GM12878 (cell line): Measurements from ENCODE around the gene CPLX1. TPM values are rescaled to one million over a fixed set of nuclear protein-coding genes. Genes with fewer than 3 reads are reported as not detected.

Experiments
- ATAC-seq: fragments of 200-7000 bp; cut with Tn5 transposase; 3 replicates; pipeline ENCODE4 v1.9.1; 2020; ENCODE audit warnings: mild to moderate bottlenecking, moderate library complexity
- BruUV-seq: library from RNA; stranded (reverse); fragments of 400-500 nt; replicated peaks from 2 replicates; lab custom pipeline; 2021; lab: Mats Ljungman, UMichigan
- CTCF ChIA-PET: fragments of 300-600 bp; sonication (Branson Sonifier 250); formaldehyde crosslinking; extraction: SDS; loops from one replicate; lab custom pipeline; 2021; ENCODE audit warnings: inconsistent platforms; lab: Yijun Ruan, JAX
- POLR2A ChIA-PET: fragments of 350-600 bp; formaldehyde crosslinking; extraction: SDS; loops from one replicate; lab custom pipeline; 2021; ENCODE audit warnings: inconsistent platforms; lab: Charles Lee
- RAD21 ChIA-PET: fragments of 300-600 bp; sonication (Branson Sonifier 250); formaldehyde crosslinking; loops from one replicate; lab custom pipeline; 2023; ENCODE audit warnings: antibody characterized with exemption; ENCODE audit not compliant: unreplicated experiment; lab: Charles Lee
- SMC1A ChIA-PET: fragments of 300-600 bp; sonication (Branson Sonifier 250); formaldehyde crosslinking; loops from one replicate; lab custom pipeline; 2023; ENCODE audit not compliant: unreplicated experiment, uncharacterized antibody; lab: Charles Lee
- DNase-seq: peaks from one replicate; pipeline ENCODE4 v3.0.0-alpha.2; 2011; ENCODE audit warnings: low read depth, low spot score
- FAIRE-seq: peaks from 3 replicates; lab custom pipeline; 2011; peaks lifted over from hg19 to GRCh38; lab: Jason Lieb, UNC
- H2AFZ ChIP-seq: 2 replicates; pipeline ENCODE4 v1.6.0; 2011; ENCODE audit warnings: low read depth, low read length, control low read depth; ENCODE audit not compliant: control insufficient read depth
- H3K27ac ChIP-seq: 2 replicates; pipeline ENCODE4 v1.5.1; 2011; ENCODE audit warnings: control low read depth; ENCODE audit not compliant: control insufficient read depth, insufficient read depth
- H3K27me3 ChIP-seq, 2 experiments: replicated peaks in 1 of 2; 2 replicates each; pipeline versions ENCODE4 v1.6.0 to v1.6.1; 2011; ENCODE audit warnings: low read length in 1 of 2; ENCODE audit not compliant: control insufficient read depth in 2 of 2, insufficient read depth in 2 of 2
- H3K36me3 ChIP-seq, 2 experiments: 2 replicates each; pipeline ENCODE4 v1.5.1; 2011; ENCODE audit warnings: low read length in 1 of 2; ENCODE audit not compliant: control insufficient read depth in 2 of 2, insufficient read depth in 2 of 2
- H3K4me1 ChIP-seq: 2 replicates; pipeline ENCODE4 v1.6.1; 2011; ENCODE audit warnings: mild to moderate bottlenecking, low read length, moderate library complexity, mixed read lengths; ENCODE audit not compliant: control insufficient read depth, insufficient read depth
- H3K4me2 ChIP-seq: 2 replicates; pipeline ENCODE4 v1.6.0; 2011; ENCODE audit warnings: control low read depth; ENCODE audit not compliant: control insufficient read depth, insufficient read depth
- H3K4me3 ChIP-seq: fragments of 200-600 bp; sonication (generic); 2 replicates; pipeline ENCODE4 v1.5.1; 2016
- H3K79me2 ChIP-seq: 2 replicates; pipeline ENCODE4 v1.6.0; 2011; ENCODE audit warnings: low read length; ENCODE audit not compliant: control insufficient read depth, insufficient read depth
- H3K9ac ChIP-seq: 2 replicates; pipeline ENCODE4 v1.8.0; 2011; ENCODE audit warnings: low read length, control low read depth, mixed read lengths; ENCODE audit not compliant: control insufficient read depth, insufficient read depth
- H3K9me3 ChIP-seq: replicated peaks from 3 replicates; pipeline ENCODE4 v1.5.1; 2011; ENCODE audit warnings: mild to moderate bottlenecking, low read length; ENCODE audit not compliant: control insufficient read depth, insufficient read depth
- H4K20me1 ChIP-seq: 2 replicates; pipeline ENCODE4 v1.6.0; 2011; ENCODE audit not compliant: control insufficient read depth, insufficient read depth
- CREM ChIP-seq: IDR thresholded peaks from 2 replicates; pipeline ENCODE4 v1.6.1; 2014; ENCODE audit warnings: antibody characterized with exemption, low read depth
- MEF2A ChIP-seq: IDR thresholded peaks from 2 replicates; pipeline ENCODE4 v1.6.1; 2011; ENCODE audit warnings: low read depth, mild to moderate bottlenecking, low read length, moderate library complexity; ENCODE audit not compliant: insufficient read depth
- MTA3 ChIP-seq: IDR thresholded peaks from 2 replicates; pipeline ENCODE4 v1.6.1; 2012; ENCODE audit warnings: low read length, inconsistent platforms, borderline replicate concordance
- NFXL1 ChIP-seq: fragments of 450-650 bp; IDR thresholded peaks from 2 replicates; pipeline ENCODE4 v1.6.1; 2017; ENCODE audit warnings: antibody characterized with exemption, mild to moderate bottlenecking, borderline replicate concordance
- NKRF ChIP-seq: fragments of 450-650 bp; conservative IDR thresholded peaks from 2 replicates; pipeline ENCODE4 v1.6.1; 2017; ENCODE audit warnings: mild to moderate bottlenecking, moderate library complexity
- POLR2A ChIP-seq: IDR thresholded peaks from 2 replicates; pipeline ENCODE4 v1.6.1; 2011; ENCODE audit warnings: low read depth, mild to moderate bottlenecking, low read length
- SPI1 ChIP-seq: IDR thresholded peaks from 2 replicates; pipeline ENCODE4 v1.6.1; 2011; ENCODE audit warnings: low read depth, mild to moderate bottlenecking, low read length, moderate library complexity, borderline replicate concordance; ENCODE audit not compliant: insufficient read depth
- SRF ChIP-seq, 2 experiments: IDR thresholded peaks; 2 replicates each; pipeline ENCODE4 v1.6.1; 2011; ENCODE audit warnings: low read depth in 2 of 2, low read length in 2 of 2, mild to moderate bottlenecking in 1 of 2, moderate library complexity in 1 of 2
- YBX1 ChIP-seq: fragments of 450-650 bp; IDR thresholded peaks from 2 replicates; pipeline ENCODE4 v1.6.1; 2016; ENCODE audit warnings: antibody characterized with exemption
- ZBTB40 ChIP-seq: fragments of 450-650 bp; IDR thresholded peaks from 2 replicates; pipeline ENCODE4 v1.6.1; 2016; ENCODE audit warnings: mild to moderate bottlenecking, moderate library complexity, borderline replicate concordance
- WGBS: methylation state at CpG from one replicate; pipeline ENCODE4 v1.1.6; 2016; ENCODE audit warnings: low lambda C conversion rate; ENCODE audit not compliant: insufficient replicate concordance, insufficient coverage; ENCODE audit errors: missing lambda C conversion rate; 5-methylcytosine and 5-hydroxymethylcytosine counted together
- in situ Hi-C: fragments of 300-500 bp; cut with MboI; formaldehyde crosslinking; loops from 9 replicates; pipeline ENCODE4 v1.14.3; 2018; ENCODE audit warnings: mixed read lengths
- intact Hi-C: fragments of 100-400 bp; cut with micrococcal nuclease; formaldehyde crosslinking; loops from one replicate; pipeline ENCODE4 v1.14.2; 2022; ENCODE audit not compliant: unreplicated experiment
- polyA plus RNA-seq, 11 experiments: library from polyadenylated mRNA; depleted of rRNA in 4 of 11; unstranded in 6 of 11; stranded (reverse) in 5 of 11; fragments of >200 nt; fragmentation: Nextera tagmentation in 4 of 11; fragmentation: Illumina TruSeq in 1 of 11; extraction: Ambion mirVana in 4 of 11; extraction: Trizol in 1 of 11; gene quantifications; 1 replicate in 1 of 11; 2 replicates in 10 of 11; pipeline versions ENCODE4 v1.2.1 to v1.2.3, GENCODE V29; 2011 to 2016; ENCODE audit warnings: inconsistent platforms in 2 of 11, missing spikeins in 2 of 11, low read depth in 1 of 11
- total RNA-seq, 4 experiments: library from RNA; depleted of rRNA in 3 of 4; stranded (reverse); fragments of >200 nt in 3 of 4; fragmentation: Illumina TruSeq in 1 of 4; extraction: Trizol in 1 of 4; gene quantifications; 2 replicates each; pipeline versions ENCODE4 v1.2.1 to v1.2.3, GENCODE V29; 2013 to 2021
- TF ChIP-seq, protein P1 (sequence below): IDR thresholded peaks from 2 replicates; pipeline ENCODE4 v1.6.1; 2011; ENCODE audit warnings: borderline replicate concordance, low read depth, mild to moderate bottlenecking, moderate library complexity, mixed read lengths, low read length; ENCODE audit not compliant: insufficient read depth; ENCODE audit errors: extremely low read length
- TF ChIP-seq, protein P2 (sequence below): fragments of 450-650 bp; formaldehyde crosslinking; IDR thresholded peaks from 2 replicates; pipeline ENCODE4 v1.5.0; 2022; ENCODE audit warnings: mild to moderate bottlenecking, missing genetic modification characterization

CPLX1 gene
- total and polyA plus RNA-seq, 10 of the 15 experiments (the other 5 are each of a cell fraction or from before 2014, with no cell fraction given) = 0.04 to 1.2 (median 0.13) TPM; not detected in 5

DNA sequence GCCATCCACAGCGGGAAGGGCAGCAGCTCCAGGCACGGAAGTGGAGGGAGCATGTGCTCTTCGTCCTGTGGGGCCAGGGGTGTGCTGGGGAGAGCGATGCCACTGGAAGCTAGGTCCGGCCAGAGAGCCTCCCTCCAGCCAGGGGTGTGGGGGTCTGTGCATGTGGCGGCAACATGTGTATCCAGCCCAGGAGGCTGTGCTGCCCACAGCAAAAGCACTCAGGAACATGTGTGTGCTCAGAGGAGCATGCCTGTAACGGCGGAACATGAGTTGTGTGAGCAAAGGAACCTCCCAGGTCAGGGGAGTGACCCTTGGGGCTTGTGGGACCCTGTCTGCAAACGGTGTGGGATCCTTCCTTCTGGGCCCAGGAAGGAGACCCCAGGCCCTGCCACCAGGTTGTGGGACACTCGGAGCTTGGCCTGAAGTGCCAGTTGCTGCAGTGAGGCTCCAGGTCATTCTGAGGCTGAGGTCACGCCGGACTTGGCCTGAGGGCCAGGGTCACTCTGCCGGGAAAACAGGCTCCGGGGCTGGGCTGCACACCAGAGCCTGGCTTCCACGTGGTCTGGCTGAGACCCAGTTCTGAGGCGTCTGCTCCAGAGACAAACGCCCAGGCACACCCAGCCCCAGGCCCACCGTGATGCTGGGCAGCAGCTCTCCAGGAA lies 37.2 kb downstream of the CPLX1 start:
- in situ Hi-C loops = no loop called here
- H3K9me3 ChIP-seq = no peaks in the 10 kb centered on the region
- ChIA-PET CTCF (no interaction called here), RAD21 (no interaction called here), SMC1A (no interaction called here), POLR2A (no interaction called here)
- H3K36me3 ChIP-seq = no peaks in the 10 kb centered on the region
- no peak overlapping the region for H3K4me3 ChIP-seq
- intact Hi-C loops = no loop called here
- BruUV-seq = no TSS peak
- H3K27me3 ChIP-seq = peaks cover 0 to 6% of the 10 kb centered on the region in 2 experiments; a peak in 2 of 4 replicates
- DNase-seq = no peak
- H3K79me2 ChIP-seq = no peaks in the 10 kb centered on the region
- no peak overlapping the region for H3K27ac ChIP-seq
- no peak overlapping the region for H3K4me2 ChIP-seq
- no peaks in the 10 kb centered on the region for H4K20me1 ChIP-seq
- peaks cover 23% of the 10 kb centered on the region for H3K4me1 ChIP-seq
- no peak for FAIRE-seq
- WGBS = 57% methylated on average over 18 of the region's 18 CpGs
- no peak overlapping the region for H3K9ac ChIP-seq
- no peak overlapping the region for H2AFZ ChIP-seq
- no peak for ATAC-seq
- TF ChIP-seq, protein P1, sequence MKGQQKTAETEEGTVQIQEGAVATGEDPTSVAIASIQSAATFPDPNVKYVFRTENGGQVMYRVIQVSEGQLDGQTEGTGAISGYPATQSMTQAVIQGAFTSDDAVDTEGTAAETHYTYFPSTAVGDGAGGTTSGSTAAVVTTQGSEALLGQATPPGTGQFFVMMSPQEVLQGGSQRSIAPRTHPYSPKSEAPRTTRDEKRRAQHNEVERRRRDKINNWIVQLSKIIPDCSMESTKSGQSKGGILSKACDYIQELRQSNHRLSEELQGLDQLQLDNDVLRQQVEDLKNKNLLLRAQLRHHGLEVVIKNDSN = no peak
- TF ChIP-seq NKRF (no peak), NFXL1 (no peak), SRF (IDR thresholded peaks at IDR 0.05; ENCODE audit: low read depth in 2 of 2, low read length in 2 of 2) (no peak), POLR2A (no peak), MEF2A (no peak), SPI1 (no peak), MTA3 (no peak), YBX1 (no peak), CREM (no peak), ZBTB40 (no peak)
- TF ChIP-seq, protein P2, sequence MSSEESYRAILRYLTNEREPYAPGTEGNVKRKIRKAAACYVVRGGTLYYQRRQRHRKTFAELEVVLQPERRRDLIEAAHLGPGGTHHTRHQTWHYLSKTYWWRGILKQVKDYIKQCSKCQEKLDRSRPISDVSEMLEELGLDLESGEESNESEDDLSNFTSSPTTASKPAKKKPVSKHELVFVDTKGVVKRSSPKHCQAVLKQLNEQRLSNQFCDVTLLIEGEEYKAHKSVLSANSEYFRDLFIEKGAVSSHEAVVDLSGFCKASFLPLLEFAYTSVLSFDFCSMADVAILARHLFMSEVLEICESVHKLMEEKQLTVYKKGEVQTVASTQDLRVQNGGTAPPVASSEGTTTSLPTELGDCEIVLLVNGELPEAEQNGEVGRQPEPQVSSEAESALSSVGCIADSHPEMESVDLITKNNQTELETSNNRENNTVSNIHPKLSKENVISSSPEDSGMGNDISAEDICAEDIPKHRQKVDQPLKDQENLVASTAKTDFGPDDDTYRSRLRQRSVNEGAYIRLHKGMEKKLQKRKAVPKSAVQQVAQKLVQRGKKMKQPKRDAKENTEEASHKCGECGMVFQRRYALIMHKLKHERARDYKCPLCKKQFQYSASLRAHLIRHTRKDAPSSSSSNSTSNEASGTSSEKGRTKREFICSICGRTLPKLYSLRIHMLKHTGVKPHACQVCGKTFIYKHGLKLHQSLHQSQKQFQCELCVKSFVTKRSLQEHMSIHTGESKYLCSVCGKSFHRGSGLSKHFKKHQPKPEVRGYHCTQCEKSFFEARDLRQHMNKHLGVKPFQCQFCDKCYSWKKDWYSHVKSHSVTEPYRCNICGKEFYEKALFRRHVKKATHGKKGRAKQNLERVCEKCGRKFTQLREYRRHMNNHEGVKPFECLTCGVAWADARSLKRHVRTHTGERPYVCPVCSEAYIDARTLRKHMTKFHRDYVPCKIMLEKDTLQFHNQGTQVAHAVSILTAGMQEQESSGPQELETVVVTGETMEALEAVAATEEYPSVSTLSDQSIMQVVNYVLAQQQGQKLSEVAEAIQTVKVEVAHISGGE = no peak
